ENCODE data around the gene PPM1M. TPM values are rescaled to one million over a fixed set of nuclear protein-coding genes. Genes with fewer than 3 reads are reported as not detected.

Gene PPM1M
- polyA plus RNA-seq, 1 donor from 2014 or later = 1.1 TPM

GRCh38 chr3:52265387-52265786, 19.8 kb downstream of the PPM1M start:
- Histone ChIP-seq H3K36me3 (ENCODE audit: insufficient read depth, low read length) (peaks cover 9% of the 10 kb centered on the region), H3K79me2 (replicated peaks; ENCODE audit: insufficient read depth, low read length) (peaks cover 35% of the 10 kb centered on the region), H3K9me3 (ENCODE audit: low read length) (no peaks in the 10 kb centered on the region), H3F3A (ENCODE audit: insufficient read depth, low read length, poor library complexity, severe bottlenecking) (no peaks in the 10 kb centered on the region), H3K27me3 (ENCODE audit: insufficient read depth, low read depth, low read length) (no peaks in the 10 kb centered on the region), H3K27ac (ENCODE audit: low read length) (no peak overlapping the region), H3K9me2 (ENCODE audit: insufficient read depth, low read length) (no peaks in the 10 kb centered on the region), H4K20me1 (ENCODE audit: insufficient read depth) (no peaks in the 10 kb centered on the region), H3K4me3 (ENCODE audit: low read length) (no peak overlapping the region), H2AFZ (ENCODE audit: low read depth, low read length) (no peak overlapping the region), H3K4me2 (ENCODE audit: low read length) (no peak overlapping the region), H3K9ac (ENCODE audit: low read length) (no peak overlapping the region)
- TF ChIP-seq MXI1 (conservative IDR thresholded peaks at IDR 0.05; ENCODE audit: poor library complexity, severe bottlenecking) (no peak), CTCF (IDR thresholded peaks at IDR 0.05; ENCODE audit: poor library complexity, severe bottlenecking) (no peak), TAF1 (IDR thresholded peaks at IDR 0.05; ENCODE audit: low read depth) (no peak), RAD21 (conservative IDR thresholded peaks at IDR 0.05) (no peak), EZH2 (IDR thresholded peaks at IDR 0.05; ENCODE audit: borderline replicate concordance, insufficient read depth, low read length, poor library complexity, severe bottlenecking) (no peak), EP300 (conservative IDR thresholded peaks at IDR 0.05; ENCODE audit: poor library complexity, severe bottlenecking) (no peak), POLR2AphosphoS5 (IDR thresholded peaks at IDR 0.05) (no peak), SMC3 (conservative IDR thresholded peaks at IDR 0.05; ENCODE audit: poor library complexity) (no peak)
- TF ChIP-seq, protein P1, sequence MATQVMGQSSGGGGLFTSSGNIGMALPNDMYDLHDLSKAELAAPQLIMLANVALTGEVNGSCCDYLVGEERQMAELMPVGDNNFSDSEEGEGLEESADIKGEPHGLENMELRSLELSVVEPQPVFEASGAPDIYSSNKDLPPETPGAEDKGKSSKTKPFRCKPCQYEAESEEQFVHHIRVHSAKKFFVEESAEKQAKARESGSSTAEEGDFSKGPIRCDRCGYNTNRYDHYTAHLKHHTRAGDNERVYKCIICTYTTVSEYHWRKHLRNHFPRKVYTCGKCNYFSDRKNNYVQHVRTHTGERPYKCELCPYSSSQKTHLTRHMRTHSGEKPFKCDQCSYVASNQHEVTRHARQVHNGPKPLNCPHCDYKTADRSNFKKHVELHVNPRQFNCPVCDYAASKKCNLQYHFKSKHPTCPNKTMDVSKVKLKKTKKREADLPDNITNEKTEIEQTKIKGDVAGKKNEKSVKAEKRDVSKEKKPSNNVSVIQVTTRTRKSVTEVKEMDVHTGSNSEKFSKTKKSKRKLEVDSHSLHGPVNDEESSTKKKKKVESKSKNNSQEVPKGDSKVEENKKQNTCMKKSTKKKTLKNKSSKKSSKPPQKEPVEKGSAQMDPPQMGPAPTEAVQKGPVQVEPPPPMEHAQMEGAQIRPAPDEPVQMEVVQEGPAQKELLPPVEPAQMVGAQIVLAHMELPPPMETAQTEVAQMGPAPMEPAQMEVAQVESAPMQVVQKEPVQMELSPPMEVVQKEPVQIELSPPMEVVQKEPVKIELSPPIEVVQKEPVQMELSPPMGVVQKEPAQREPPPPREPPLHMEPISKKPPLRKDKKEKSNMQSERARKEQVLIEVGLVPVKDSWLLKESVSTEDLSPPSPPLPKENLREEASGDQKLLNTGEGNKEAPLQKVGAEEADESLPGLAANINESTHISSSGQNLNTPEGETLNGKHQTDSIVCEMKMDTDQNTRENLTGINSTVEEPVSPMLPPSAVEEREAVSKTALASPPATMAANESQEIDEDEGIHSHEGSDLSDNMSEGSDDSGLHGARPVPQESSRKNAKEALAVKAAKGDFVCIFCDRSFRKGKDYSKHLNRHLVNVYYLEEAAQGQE (IDR thresholded peaks at IDR 0.05; ENCODE audit: borderline replicate concordance) = no peak

GRCh38 chr3:52268036-52268435, 22.5 kb downstream of the PPM1M start:
- H3K79me2 ChIP-seq (replicated peaks; ENCODE audit: insufficient read depth, low read length) = peaks cover 35% of the 10 kb centered on the region
- H4K20me1 ChIP-seq (ENCODE audit: insufficient read depth) = peaks cover 8% of the 10 kb centered on the region
- no peak overlapping the region for H2AFZ ChIP-seq (ENCODE audit: low read depth, low read length)
- H3K9ac ChIP-seq (ENCODE audit: low read length) = no peak overlapping the region
- no peaks in the 10 kb centered on the region for H3K9me2 ChIP-seq (ENCODE audit: insufficient read depth, low read length)
- H3K4me3 ChIP-seq (ENCODE audit: low read length) = no peak overlapping the region
- no peak for TF ChIP-seq MXI1 (conservative IDR thresholded peaks at IDR 0.05; ENCODE audit: poor library complexity, severe bottlenecking)
- no peak for TF ChIP-seq EZH2 (IDR thresholded peaks at IDR 0.05; ENCODE audit: borderline replicate concordance, insufficient read depth, low read length, poor library complexity, severe bottlenecking)
- TF ChIP-seq POLR2AphosphoS5 (IDR thresholded peaks at IDR 0.05) = no peak
- H3K27me3 ChIP-seq (ENCODE audit: insufficient read depth, low read depth, low read length) = no peaks in the 10 kb centered on the region
- H3K27ac ChIP-seq (ENCODE audit: low read length) = no peak overlapping the region
- no peak overlapping the region for H3K4me2 ChIP-seq (ENCODE audit: low read length)
- H3F3A ChIP-seq (ENCODE audit: insufficient read depth, low read length, poor library complexity, severe bottlenecking) = no peaks in the 10 kb centered on the region
- H3K9me3 ChIP-seq (ENCODE audit: low read length) = no peaks in the 10 kb centered on the region
- no peaks in the 10 kb centered on the region for H3K36me3 ChIP-seq (ENCODE audit: insufficient read depth, low read length)
